Subcutaneous adipose tissue (tissue), 4 donors: ENCODE data around the gene SERINC3. TPM values are rescaled to one million over a fixed set of nuclear protein-coding genes. Genes with fewer than 3 reads are reported as not detected.

Experiments
- total RNA-seq, 4 donors: library from RNA; depleted of rRNA; stranded (reverse); fragments of >200 nt; gene quantifications; one replicate each; pipeline ENCODE4 v1.1.0, GENCODE V29; 2016
- TF ChIP-seq, protein P1 (sequence below): fragments of 450-650 bp; IDR thresholded peaks from one replicate; pipeline ENCODE4 v1.5.1; 2016; ENCODE audit warnings: low read depth, mild to moderate bottlenecking, control low read depth, antibody characterized with exemption, moderate library complexity

SERINC3 gene
- total RNA-seq, 4 donors from 2014 or later: 137 to 178 (median 148) TPM

GRCh38 chr20:44518248-44518647, 3.6 kb downstream of the SERINC3 start:
- TF ChIP-seq, protein P1, sequence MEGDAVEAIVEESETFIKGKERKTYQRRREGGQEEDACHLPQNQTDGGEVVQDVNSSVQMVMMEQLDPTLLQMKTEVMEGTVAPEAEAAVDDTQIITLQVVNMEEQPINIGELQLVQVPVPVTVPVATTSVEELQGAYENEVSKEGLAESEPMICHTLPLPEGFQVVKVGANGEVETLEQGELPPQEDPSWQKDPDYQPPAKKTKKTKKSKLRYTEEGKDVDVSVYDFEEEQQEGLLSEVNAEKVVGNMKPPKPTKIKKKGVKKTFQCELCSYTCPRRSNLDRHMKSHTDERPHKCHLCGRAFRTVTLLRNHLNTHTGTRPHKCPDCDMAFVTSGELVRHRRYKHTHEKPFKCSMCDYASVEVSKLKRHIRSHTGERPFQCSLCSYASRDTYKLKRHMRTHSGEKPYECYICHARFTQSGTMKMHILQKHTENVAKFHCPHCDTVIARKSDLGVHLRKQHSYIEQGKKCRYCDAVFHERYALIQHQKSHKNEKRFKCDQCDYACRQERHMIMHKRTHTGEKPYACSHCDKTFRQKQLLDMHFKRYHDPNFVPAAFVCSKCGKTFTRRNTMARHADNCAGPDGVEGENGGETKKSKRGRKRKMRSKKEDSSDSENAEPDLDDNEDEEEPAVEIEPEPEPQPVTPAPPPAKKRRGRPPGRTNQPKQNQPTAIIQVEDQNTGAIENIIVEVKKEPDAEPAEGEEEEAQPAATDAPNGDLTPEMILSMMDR: no peak

GRCh38 chr20:44517454-44517853, 4.4 kb downstream of the SERINC3 start:
- TF ChIP-seq, protein P1: no peak

DNA sequence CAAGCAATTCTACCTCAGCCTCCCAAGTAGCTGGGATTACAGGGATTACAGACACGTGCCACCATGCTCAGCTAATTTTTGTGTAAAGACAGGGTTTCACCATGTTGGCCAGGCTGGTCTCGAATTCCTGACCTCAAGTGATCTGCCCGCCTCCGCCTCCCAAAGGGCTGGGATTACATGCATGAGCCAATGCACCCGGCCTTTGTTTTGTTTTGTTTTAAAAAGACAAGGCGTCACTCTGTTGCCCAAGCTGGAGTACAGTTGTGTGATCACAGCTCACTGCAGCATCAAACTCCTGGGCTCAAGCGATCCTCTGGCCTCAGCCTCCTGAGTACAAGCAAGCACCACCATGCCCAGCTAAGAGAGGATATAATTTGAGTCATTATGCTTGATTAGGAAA, 5.4 kb downstream of the SERINC3 start:
- TF ChIP-seq, protein P1: no peak

DNA sequence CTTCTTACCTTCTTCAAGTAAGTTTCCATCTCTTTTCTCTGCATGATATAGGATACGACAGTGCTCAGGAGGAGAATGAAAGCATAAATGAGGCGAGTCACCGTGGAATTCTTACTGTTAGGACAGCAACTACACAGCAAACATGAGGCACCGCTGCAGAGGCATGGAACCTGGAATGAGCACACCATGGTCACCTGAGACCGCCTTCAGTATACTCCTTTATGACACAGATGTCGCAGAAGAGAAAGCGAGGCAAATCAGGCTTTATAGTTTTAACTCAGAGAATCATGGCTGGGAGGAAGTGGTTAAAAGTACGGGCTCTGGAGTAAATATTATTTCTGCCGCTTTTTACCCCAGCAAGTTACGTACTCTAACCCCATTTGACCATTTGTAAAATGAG, 8.0 kb downstream of the SERINC3 start:
- TF ChIP-seq, protein P1: no peak

DNA sequence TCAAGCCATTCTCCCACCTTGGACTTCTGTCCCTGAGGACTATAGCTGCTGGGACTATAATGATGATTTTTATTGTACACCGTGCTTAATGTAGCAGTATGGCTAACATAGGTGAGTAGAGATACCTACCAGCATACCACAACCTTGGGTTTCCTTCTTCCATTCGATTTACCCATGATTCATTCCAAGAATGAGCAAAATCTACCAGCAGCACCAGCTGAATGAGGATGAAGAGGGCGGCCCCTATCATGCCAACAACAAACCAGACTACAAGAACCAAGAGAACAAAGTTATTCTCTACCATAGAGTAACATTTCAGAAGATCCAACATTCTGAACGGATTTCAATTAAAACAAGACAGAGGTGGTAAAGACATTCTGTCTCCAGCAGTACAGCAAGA, 12.1 kb downstream of the SERINC3 start:
- TF ChIP-seq, protein P1: no peak

- TF ChIP-seq, protein P1: no peak
Observed at GRCh38 chr20:44504402-44505307, 17.2 kb downstream of the SERINC3 start.

DNA sequence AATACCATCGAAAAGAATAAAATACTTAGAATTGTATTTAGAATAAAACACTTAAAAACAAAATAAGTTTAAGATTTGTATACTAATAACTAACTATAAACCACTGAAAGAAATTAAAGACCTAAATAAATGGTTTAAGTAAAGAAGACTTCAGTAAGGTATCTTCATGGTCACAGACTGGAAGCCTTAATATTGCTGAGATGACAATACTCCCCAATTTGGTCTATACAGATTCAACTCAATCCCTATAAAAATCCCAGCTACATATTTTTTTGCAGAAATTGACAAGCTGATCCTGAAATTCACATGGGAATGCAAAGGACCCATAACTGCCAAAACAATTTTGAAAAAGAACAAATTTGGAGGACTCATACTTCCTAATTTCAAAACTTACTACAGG, 18.9 kb downstream of the SERINC3 start:
- TF ChIP-seq, protein P1: no peak
